GM19239 (cell line): ENCODE data around the gene CEP112.
"Not testable (repeated sequence)": the region's sequence is repeated elsewhere in the genome, so short reads cannot be mapped to it uniquely, and the experiment has no call there.

Experiments used
- DNase-seq: peaks from one replicate; pipeline ENCODE4 v3.0.0; 2011; ENCODE audit warnings: low spot score; ENCODE audit not compliant: insufficient read length
- FAIRE-seq: peaks from 2 replicates; lab custom pipeline; 2011; peaks lifted over from hg19 to GRCh38; lab: Jason Lieb, UNC

The CEP112 gene

DNA sequence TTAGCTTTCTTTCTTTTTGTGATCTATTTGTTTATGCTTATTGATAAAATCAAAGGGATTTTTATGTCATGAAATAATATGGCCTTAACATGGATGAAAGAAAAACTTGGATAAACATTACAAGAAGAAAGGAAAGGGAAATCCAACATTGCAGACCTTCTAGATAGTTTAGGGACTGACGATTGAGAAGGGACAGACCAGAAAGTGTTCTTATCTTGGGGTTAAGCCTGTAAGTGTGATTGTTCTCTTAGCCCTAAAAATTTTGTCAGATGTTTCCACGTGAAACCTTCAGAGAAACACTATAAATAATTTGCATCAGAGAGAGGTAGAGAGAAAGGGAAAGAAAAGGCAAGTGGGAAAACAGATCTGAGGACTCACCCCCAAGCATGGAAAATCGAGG, 473.3 kb downstream of the CEP112 start:
- no peak for FAIRE-seq
- DNase-seq, result no peak

DNA sequence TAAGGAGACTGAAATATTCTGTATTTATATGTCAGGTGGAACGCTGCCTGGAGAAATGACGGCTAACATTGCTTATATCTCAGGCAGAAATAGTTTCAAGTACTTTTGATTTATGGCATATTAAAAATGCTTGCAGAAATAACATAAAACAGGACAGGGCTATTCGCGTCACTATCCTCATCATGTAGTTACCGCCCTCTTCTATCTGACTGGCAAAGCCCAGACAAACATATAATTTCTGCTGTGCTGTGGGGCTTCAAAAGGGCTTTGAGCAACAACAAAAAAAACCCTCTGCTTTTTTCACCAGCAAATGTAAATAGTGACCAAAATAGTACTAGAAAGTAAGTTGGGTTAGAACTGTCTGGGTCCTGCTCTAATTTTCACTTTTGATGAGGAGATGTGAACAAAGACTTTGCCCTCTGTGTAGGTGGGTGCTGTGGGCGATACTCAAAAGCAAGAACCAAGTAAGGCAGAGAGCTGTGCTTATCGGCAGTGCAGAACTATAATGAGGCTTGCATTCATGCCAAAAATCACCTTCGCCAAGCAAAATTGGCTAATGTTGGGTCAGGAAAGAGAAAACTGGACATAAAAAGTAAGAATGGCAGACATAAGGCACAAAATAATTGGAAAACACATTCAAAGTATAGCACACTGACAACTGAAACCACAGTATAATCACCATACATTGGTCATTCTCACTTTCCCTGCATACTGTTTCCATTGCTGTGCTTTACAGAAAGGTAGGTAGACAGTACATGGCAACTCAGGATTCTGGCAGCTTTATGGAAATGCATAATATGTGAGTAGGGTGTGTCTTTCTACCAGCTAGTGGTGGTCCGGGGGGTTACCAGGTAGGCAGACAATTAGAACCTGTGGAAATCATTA, 479.3 kb downstream of the CEP112 start:
- no peak for FAIRE-seq
- DNase-seq, result no peak

DNA sequence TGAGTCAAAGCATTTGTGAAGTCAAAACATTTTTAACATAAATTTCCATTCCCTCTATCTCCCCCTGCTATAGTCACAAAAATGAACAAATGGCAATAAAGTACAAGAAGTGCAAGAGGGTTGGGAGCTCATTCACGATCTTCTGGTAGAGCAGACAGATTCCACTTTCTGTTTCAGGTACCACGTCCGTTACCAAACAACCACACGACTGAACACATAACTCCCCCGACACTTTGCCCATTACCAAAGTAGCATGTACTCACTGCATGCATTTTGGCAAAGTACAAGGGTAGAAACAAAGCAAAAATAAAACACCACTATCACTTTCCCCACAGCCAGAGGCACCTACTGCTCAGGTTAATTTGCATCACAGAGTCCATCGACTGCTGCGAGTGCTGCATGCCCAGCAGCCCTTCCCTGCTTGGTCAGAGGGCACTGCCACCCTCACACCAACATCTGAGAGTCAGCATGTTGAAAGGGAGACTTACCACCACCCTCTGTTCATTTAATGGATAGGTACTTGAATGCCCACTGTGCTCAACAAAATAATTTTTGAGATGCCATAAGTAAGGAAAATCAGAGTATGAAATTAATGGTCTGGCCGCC, 480.2 kb downstream of the CEP112 start:
- no peak for DNase-seq
- no peak for FAIRE-seq

DNA sequence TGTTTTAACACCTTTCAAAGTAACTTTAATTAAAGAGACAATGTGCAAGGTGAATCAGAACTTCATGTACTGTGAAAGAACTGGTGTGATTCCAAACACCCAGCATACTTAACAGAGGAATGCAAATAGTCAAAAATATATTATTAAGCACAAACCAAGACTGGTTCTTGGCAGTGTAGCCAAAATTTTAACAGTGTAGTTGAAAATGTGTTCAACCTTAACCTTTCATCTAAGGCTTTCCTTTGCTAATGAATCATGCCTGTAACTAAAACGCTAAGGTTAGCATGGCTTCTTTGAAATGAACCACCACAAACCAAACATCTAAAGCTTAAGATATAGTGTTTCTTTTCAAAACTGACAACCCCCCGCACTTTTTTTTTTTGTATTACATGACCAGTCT, 484.2 kb downstream of the CEP112 start:
- no peak for DNase-seq
- FAIRE-seq, result no peak

DNA sequence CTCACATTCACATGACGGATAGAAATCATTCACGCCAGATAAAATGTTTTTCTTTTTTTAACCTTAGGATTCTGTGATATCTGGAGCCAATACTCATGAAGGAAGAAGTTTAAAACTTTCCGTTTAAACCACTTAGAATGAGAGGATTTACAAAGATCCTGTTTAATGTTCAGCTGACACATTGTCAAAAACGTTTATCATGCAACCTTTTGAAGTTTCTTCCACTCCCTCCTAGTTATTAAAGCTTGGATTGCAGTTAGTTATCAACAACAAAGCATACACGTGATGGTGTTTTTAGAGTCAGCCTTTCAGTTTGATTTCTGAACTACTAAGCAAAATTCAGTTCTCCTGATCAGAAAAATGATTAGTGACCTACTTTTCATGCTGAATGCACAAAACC, 487.2 kb downstream of the CEP112 start:
- FAIRE-seq (no peak), DNase-seq (no peak)

DNA sequence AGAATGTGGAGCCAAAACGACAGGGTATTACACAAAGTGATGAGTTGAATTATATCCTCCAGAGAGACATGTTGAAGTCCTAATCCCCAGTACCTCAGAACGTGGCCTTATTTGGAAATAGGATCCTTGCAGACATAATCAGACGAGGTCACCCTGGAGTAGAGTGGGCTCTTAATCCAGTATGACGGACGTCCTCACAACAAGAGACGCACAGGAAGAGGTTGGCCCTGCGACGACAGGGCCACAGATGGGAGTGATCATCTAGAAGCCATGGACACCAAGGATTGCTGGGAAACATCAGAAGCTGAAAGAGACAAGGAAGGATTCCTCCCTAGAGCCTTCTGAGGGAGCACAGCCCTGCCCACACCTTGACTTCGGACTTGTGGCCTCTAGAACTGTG, 488.0 kb downstream of the CEP112 start:
- DNase-seq (no peak), FAIRE-seq (no peak)

DNA sequence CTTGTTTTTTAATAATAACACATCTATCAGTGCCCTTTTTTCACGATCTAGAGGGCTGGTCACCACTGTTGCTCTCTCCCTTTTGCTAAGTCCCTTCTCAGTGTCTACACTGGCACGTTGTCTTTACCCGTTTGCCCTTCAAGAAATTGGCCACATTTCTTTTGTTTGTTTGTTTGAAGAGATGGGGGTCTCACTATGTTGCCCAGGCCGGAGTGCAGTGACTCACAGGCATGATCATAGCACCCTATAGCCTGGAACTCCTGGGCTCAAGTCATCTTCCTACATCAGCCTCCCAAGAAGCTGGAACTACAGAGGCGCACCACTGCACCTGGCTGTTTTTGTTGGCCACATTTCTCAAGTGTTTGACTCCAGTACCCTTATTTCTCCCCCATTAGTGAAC, 492.5 kb downstream of the CEP112 start:
- FAIRE-seq (no peak), DNase-seq (no peak)

DNA sequence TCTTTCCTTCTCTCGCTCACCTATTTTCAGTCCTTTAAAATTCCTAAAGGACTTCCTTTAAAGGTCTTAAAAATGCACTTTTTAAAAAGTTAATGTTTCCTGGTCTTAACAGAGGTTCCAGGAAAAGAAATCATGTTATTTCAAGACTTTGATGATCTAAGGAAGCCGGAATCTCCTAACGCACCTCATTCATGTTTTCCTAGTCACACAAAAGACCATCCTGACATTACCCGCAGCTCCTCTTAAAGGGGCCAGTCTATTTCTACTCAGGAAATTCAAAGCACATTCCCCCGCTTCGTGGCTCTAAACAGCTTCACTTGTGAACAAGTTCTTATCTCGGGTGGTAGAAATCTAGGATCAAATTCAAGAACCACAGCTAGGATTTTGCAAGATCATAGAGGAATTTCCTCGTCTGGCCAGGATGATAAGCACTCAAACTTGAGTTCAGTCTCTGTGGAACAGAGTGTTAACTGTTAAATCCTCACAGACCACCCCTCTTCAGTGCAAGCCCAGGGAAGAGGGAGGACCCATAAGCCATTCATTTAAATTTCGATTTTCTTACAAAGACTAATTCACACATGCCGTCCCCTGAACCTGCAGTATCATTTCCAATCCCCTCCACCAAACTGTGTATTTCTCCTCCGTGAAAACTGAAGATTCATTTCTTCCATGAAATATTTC, 493.4 kb downstream of the CEP112 start:
- FAIRE-seq, result no peak
- no peak for DNase-seq

DNA sequence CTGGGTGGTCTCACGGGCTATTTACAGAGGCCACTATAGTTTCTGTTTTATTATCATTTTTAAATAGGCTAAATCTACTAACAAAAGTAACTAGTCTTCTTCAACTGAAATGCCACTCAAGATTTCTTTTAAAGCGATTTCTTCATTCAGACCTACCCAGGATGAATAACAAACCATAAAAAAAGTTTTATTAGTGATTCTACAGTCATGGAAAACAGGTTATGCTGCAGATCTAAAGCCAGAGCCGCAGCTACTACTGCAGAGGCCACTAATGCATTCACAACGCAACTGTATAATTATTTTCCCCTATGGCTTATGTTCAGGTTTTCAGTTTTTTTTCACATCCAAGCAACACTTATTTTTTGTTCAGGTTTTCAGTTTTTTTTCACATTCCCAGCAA, 494.3 kb downstream of the CEP112 start:
- DNase-seq, result no peak
- no peak for FAIRE-seq

DNA sequence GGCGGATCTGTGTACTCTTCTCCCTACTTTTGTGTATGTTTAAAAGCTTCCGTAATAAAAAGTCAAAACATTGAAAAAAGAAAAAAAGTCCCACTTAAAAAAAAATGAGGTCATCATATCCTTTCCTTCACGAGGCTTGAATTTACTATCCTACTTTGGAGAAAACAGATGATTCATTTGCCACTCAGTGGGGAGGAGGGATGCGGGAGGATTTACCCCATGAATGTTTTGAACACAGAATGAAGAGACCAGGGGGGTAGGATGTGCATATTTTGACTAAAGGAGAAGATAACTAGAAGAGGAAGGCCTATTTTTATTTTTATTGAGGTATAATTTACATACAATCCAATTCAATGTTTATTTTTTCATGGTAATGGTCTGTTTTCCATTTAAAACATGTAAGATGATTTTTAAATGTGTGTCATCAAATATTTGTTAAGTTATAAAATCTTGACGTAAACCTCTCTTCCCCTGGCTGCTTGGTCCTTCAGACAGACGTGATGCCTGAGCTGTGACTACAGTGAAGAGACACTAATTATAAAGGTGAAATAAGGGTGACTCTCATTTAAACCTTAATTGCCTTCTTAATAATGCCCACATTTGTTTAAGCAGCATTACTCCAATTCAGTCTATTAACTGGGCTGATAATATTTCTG, 495.1 kb downstream of the CEP112 start:
- FAIRE-seq (no peak), DNase-seq (no peak)

DNA sequence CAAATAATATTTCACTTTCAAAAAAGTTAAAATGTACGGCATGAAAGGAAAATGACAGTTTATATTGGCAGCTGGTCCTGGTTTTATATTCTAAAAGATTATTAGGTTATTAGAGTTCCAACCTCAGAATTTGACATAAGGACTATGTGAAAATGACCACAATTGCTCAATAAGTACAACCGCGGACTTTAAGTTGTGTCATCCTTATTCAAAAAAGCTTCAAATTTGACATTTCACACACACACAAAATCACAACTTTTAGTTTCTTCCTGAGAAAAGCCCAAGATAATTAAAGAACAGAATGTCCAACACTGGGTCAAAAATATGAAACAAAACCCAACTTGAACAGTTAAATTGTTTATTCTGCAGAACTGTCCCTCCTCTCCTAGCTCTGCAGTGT, 497.3 kb downstream of the CEP112 start:
- no peak for FAIRE-seq
- no peak for DNase-seq

DNA sequence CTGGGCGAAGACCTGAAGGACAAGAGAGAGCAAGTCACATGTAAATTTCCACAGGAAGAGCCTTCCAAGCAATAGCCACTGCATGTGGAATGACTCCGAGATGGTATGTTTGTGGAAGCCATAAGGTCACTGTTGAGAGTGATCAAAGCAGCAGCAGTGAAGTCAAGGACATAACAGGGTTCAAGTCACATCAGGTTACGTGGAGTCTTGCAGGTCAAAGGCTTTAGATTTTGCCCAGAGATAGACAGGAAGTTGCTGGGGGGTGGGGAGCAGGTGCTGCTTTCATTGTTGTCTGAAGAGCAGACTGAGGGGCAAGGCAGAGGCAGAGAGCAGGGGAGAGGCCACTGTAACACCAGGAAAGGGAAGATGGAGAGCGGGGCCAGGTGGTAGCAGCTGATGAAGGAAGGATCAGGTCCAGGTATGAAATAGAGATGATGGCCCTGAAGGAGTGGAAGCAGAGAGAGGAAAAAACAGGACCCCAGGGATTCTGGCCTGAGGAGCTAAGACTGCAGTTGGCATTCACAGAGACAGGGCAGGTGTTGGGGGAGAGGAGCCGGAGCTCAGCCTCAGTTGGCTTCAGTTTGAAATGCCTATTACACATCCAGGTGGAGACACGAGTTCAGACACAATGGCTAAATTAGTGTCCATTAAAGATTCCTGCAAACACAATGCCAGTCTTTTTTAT, 501.2 kb downstream of the CEP112 start:
- no peak for FAIRE-seq
- no peak for DNase-seq

DNA sequence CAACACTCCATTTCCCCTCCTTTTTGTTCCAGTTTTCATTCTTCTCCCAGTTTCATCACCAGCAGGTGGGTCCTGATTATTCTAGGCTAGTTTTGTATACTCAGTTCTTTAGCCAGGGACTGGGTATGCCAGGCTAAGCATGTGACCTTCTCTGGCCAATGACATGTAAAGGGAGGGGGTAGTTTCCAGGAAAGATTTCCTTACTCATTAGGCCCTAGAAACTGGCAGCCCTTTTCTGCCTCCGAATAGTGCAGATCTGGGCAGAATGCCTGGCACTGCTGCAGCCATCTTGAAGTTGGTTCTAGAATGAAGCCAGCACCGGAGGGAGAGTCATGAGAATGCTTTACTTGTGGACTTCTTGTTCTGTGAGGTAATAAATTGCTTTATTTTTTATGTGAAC, 503.6 kb downstream of the CEP112 start:
- DNase-seq, result no peak
- no peak for FAIRE-seq

DNA sequence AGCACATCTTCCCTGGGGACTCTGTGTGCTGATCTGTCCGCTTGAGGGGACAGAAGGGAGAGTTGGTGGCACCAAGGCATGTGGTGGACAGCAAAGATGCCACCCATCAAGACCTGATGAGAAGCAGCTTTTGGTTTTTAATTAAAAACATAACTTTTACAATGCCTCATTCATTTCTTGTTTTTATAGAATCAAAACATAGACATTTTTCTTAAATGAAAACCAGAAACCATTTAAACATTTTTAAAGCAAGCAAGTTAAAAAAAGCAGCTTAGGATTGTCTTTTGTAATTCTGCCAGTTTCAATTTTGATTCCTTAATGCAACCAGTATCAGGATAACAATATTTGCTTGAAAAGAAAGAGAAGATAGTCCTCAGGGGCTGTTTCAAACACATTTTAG, 506.8 kb downstream of the CEP112 start:
- DNase-seq (no peak), FAIRE-seq (no peak)

DNA sequence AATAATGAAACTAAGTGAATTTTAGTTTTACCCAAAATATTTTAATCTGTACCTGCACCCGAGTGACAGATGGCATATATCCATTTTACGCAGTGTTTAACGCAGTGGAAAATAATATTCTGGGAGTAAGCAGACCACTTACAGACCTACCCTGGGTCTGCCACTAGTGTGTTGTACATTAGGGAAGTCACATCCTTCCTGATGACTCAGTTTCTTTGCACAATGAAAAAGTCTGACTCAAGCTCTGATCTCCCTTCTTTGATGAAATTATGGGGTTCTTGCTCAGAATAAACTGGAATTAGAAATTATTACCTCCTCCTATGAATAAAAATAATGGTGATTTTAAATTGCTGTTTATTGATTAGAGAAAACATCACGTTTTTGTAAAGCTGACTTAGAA, 507.3 kb downstream of the CEP112 start:
- no peak for FAIRE-seq
- no peak for DNase-seq

DNA sequence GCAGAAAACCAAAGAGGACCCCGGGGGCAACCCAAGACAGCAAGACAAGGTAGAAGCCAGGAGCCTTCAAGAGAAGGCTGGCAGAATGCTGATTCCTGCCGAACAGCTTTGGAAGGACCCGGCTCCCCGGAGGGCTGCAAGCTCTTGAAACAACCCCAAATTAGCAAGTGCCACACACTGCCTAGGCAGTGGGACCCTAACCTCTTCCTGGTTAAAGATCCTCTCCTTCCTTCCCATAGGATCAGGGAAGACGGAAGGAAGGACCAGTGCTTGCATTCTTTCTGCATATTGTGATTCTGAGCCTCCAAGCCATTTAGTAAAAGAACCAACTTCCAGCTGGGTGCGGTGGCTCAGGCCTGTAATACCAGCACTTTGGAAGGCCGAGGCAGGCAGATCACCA, 508.5 kb downstream of the CEP112 start:
- FAIRE-seq, result no peak
- no peak for DNase-seq

DNA sequence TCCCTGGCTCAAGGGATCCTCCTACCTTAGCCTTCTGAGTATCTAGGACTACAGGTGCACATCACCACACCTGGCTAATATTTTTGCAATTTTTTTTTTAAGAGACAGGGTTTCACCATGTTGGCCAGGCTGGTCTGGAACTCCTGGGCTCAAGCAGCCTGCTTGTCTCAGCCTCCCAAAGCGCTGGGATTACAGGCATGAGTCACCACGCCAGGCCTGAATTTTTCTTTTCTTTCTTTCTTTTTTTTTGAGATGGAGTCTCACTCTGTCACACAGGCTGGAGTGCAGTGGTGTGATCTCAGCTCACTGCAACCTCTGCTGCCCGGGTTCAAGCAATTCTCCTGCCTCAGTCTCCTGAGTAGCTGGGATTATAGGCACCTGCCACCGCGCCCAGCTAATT, 510.2 kb downstream of the CEP112 start:
- FAIRE-seq, DNase-seq: not testable (repeated sequence)

DNA sequence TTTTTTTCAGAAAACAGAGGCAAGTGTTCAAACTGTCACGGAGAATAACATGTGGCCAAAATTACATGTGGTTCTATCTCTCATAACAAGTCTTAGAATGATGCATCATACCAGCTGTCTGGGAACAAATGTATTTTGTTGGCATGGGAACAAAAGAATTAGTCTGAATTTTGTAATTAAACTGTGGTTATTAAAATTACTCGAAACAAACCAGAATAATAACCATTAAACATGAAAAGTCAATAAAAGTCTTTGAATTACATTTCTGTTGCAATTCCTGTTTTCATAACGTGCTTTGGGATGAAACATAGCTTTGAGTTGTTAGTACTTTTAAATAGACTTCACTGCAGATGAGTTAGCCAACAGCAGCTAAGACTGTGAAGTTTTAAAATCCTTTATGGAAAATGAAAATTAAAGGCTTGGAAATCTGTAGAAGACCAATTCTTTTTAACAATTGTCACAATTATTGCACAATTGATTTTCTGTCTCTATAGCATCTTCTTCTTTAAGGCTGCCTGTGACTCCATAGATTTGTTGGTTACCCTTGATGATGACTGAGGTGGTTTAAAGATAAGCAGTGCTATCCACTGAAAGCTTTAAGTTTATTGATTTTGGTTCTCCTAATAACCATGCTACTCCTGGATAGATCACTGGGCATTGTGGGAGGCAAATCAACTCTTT, 512.6 kb downstream of the CEP112 start:
- FAIRE-seq (no peak), DNase-seq (no peak)

DNA sequence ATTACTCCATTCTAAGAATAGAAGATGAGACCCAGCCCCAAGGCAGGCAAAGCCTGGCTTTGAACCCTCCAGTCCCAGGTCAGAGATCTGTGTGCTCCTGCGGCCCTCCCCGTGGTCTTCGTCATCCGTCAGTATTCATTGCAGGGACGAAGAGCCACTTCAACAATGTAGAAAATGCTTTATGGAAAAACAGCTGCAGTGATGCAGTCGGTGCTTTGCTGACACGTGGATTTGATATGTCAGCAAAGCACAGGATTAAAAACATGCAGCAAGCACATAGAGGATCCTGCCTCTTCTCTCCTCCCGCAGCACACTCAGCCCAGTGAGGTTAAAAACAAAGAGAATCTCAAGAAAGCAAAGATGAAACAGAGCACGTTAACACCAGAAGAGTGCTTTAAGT, 513.4 kb downstream of the CEP112 start:
- FAIRE-seq (no peak), DNase-seq (no peak)

DNA sequence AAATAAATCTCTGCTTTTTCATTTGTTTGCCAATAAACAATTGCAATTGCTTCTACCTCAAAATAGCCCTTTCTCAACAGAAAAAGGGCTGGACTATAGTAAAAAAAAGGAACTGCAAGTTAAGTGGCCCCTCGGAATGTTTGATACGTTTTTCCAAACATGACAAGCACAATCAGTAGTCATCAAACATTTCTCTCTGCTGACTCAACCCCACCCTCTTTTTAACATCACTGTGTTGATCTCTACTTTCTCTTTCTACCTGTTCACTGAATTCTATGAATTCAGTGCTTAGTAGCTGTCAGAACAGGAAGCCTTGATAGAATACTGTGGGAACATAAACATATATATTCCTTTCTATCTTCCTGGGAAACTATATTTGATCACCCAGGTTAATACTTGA, 514.0 kb downstream of the CEP112 start:
- DNase-seq, result no peak
- FAIRE-seq, result no peak
